IMR-90 (cell line): ENCODE data around the gene CXCL9. TPM values are rescaled to one million over a fixed set of nuclear protein-coding genes. Genes with fewer than 3 reads are reported as not detected.
"Not testable (repeated sequence)": the region's sequence is repeated elsewhere in the genome, so short reads cannot be mapped to it uniquely, and the experiment has no call there.

Experiments used
- ATAC-seq: fragments of 200-7000 bp; cut with Tn5 transposase; 2 replicates; pipeline ENCODE4 v1.9.1; 2020; ENCODE audit warnings: low read depth, mild to moderate bottlenecking, moderate library complexity
- BruUV-seq: library from RNA; stranded (reverse); fragments of 400-500 nt; replicated peaks from 2 replicates; lab custom pipeline; 2021; lab: Mats Ljungman, UMichigan
- CTCF ChIA-PET: fragments of 300-600 bp; formaldehyde crosslinking; extraction: SDS; loops from one replicate; lab custom pipeline; 2021; ENCODE audit warnings: antibody characterized with exemption; lab: Yijun Ruan, JAX
- POLR2A ChIA-PET: fragments of 300-600 bp; sonication (Branson Sonifier 250); formaldehyde crosslinking; loops from one replicate; lab custom pipeline; 2022; ENCODE audit warnings: antibody characterized with exemption; ENCODE audit not compliant: unreplicated experiment; lab: Charles Lee
- DNase-seq: peaks from one replicate; pipeline ENCODE4 v3.0.0; 2013
- H2AFZ ChIP-seq: replicated peaks from 2 replicates; pipeline ENCODE3; 2013; ENCODE audit warnings: low read length, mild to moderate bottlenecking; ENCODE audit not compliant: poor library complexity
- H2AK5ac ChIP-seq: 2 replicates; pipeline ENCODE4 v1.6.1; 2013; ENCODE audit warnings: low read depth, low read length, inconsistent platforms
- H2AK9ac ChIP-seq: replicated peaks from 2 replicates; pipeline ENCODE3; 2013; ENCODE audit warnings: mild to moderate bottlenecking, low read depth, low read length, moderate library complexity; ENCODE audit not compliant: poor library complexity
- H2BK120ac ChIP-seq: 2 replicates; pipeline ENCODE4 v1.6.1; 2013; ENCODE audit warnings: low read depth, low read length, inconsistent platforms
- H2BK15ac ChIP-seq: 3 replicates; pipeline ENCODE4 v1.6.1; 2013; ENCODE audit warnings: low read depth, low read length, inconsistent platforms
- H2BK20ac ChIP-seq: 2 replicates; pipeline ENCODE4 v1.6.1; 2013; ENCODE audit warnings: low read depth, mild to moderate bottlenecking, inconsistent platforms, low read length, moderate library complexity
- H2BK5ac ChIP-seq: 2 replicates; pipeline ENCODE4 v1.6.1; 2013; ENCODE audit warnings: mild to moderate bottlenecking, low read depth, low read length, inconsistent platforms; ENCODE audit not compliant: poor library complexity, severe bottlenecking
- H3K14ac ChIP-seq: replicated peaks from 2 replicates; pipeline ENCODE4 v1.6.1; 2013; ENCODE audit warnings: low read depth, low read length, inconsistent platforms
- H3K18ac ChIP-seq: 2 replicates; pipeline ENCODE4 v1.6.1; 2013; ENCODE audit warnings: low read depth, low read length, control low read depth
- H3K23ac ChIP-seq: 2 replicates; pipeline ENCODE4 v1.6.1; 2013; ENCODE audit warnings: low read depth, low read length, inconsistent platforms
- H3K27ac ChIP-seq: 2 replicates; pipeline ENCODE4 v1.5.1; 2013; ENCODE audit warnings: mild to moderate bottlenecking, control low read depth, low read length; ENCODE audit not compliant: insufficient read depth
- H3K27me3 ChIP-seq: 2 replicates; pipeline ENCODE4 v1.6.1; 2013; ENCODE audit warnings: low read length; ENCODE audit not compliant: control insufficient read depth, insufficient read depth
- H3K36me3 ChIP-seq: 2 replicates; pipeline ENCODE4 v1.6.1; 2013; ENCODE audit warnings: low read length, mixed read lengths; ENCODE audit not compliant: control insufficient read depth, insufficient read depth
- H3K4ac ChIP-seq: 2 replicates; pipeline ENCODE4 v1.6.1; 2013; ENCODE audit warnings: low read depth, low read length, inconsistent platforms
- H3K4me1 ChIP-seq: 2 replicates; pipeline ENCODE4 v1.6.1; 2013; ENCODE audit warnings: low read length, mixed read lengths; ENCODE audit not compliant: control insufficient read depth, insufficient read depth
- H3K4me2 ChIP-seq: 2 replicates; pipeline ENCODE4 v1.6.1; 2013; ENCODE audit warnings: low read depth, mild to moderate bottlenecking, control low read depth, low read length, moderate library complexity
- H3K4me3 ChIP-seq: 2 replicates; pipeline ENCODE4 v1.5.1; 2013; ENCODE audit warnings: low read depth, mild to moderate bottlenecking, control low read depth, low read length, moderate library complexity; ENCODE audit not compliant: insufficient read depth
- H3K56ac ChIP-seq: 2 replicates; pipeline ENCODE4 v1.6.1; 2013; ENCODE audit warnings: low read length, inconsistent platforms; ENCODE audit not compliant: insufficient read depth; ENCODE audit errors: extremely low read depth
- H3K79me1 ChIP-seq, 2 experiments: 2 replicates each; pipeline ENCODE4 v1.6.1; 2013; ENCODE audit warnings: low read length in 2 of 2, inconsistent platforms in 1 of 2, low read depth in 1 of 2
- H3K9ac ChIP-seq: 2 replicates; pipeline ENCODE4 v1.6.1; 2013; ENCODE audit warnings: low read depth, low read length, control low read depth
- H3K9me1 ChIP-seq: 2 replicates; pipeline ENCODE4 v1.6.1; 2013; ENCODE audit warnings: low read length, inconsistent platforms; ENCODE audit not compliant: insufficient read depth
- H3K9me3 ChIP-seq: 2 replicates; pipeline ENCODE4 v1.6.1; 2013; ENCODE audit warnings: low read length; ENCODE audit not compliant: control insufficient read depth, insufficient read depth
- H4K20me1 ChIP-seq: 2 replicates; pipeline ENCODE4 v1.6.1; 2013; ENCODE audit warnings: low read length, inconsistent platforms; ENCODE audit not compliant: insufficient read depth
- H4K5ac ChIP-seq: 2 replicates; pipeline ENCODE4 v1.6.1; 2013; ENCODE audit warnings: mild to moderate bottlenecking, low read depth, low read length, control low read depth
- H4K8ac ChIP-seq, 2 experiments: 2 replicates each; pipeline ENCODE4 v1.6.1; 2013; ENCODE audit warnings: low read depth in 2 of 2, low read length in 2 of 2, control low read depth in 1 of 2, inconsistent platforms in 1 of 2
- H4K91ac ChIP-seq: 2 replicates; pipeline ENCODE4 v1.6.1; 2013; ENCODE audit warnings: low read depth, low read length, inconsistent platforms; ENCODE audit not compliant: insufficient read depth
- WGBS, 2 experiments: methylation state at CpG; one replicate each; pipeline versions ENCODE4 v1.1.5 to v1.1.7; 2013; ENCODE audit warnings: missing lambda C conversion rate in 2 of 2; ENCODE audit not compliant: insufficient read length in 1 of 2; ENCODE audit errors: extremely low coverage in 2 of 2; 5-methylcytosine and 5-hydroxymethylcytosine counted together
- dilution Hi-C: fragments of 300-500 bp; cut with HindIII; formaldehyde crosslinking; loops from one replicate; pipeline ENCODE4 v1.14.3; 2018; ENCODE audit warnings: low sequenced_read_pairs; ENCODE audit not compliant: unreplicated experiment
- in situ Hi-C: fragments of 300-500 bp; cut with MboI; formaldehyde crosslinking; loops from 3 replicates; pipeline ENCODE4 v1.14.3; 2019; ENCODE audit warnings: low sequenced_read_pairs, inconsistent platforms, mixed read lengths
- intact Hi-C: fragments of 100-400 bp; cut with micrococcal nuclease; formaldehyde crosslinking; loops from 2 replicates; pipeline ENCODE4 v1.10.0; 2022
- polyA plus RNA-seq, 3 experiments: library from polyadenylated mRNA; depleted of rRNA; stranded (reverse); fragments of >200 nt; gene quantifications; 2 replicates each; pipeline ENCODE4 v1.2.3, GENCODE V29; 2012; ENCODE audit warnings: low replicate concordance in 1 of 3
- total RNA-seq: library from RNA; depleted of rRNA; stranded (reverse); fragments of >200 nt; gene quantifications from 2 replicates; pipeline ENCODE4 v1.2.3, GENCODE V29; 2012

The CXCL9 gene
- total and polyA plus RNA-seq, 2 of the 4 experiments (the other 2 are of a cell fraction), result not detected

DNA sequence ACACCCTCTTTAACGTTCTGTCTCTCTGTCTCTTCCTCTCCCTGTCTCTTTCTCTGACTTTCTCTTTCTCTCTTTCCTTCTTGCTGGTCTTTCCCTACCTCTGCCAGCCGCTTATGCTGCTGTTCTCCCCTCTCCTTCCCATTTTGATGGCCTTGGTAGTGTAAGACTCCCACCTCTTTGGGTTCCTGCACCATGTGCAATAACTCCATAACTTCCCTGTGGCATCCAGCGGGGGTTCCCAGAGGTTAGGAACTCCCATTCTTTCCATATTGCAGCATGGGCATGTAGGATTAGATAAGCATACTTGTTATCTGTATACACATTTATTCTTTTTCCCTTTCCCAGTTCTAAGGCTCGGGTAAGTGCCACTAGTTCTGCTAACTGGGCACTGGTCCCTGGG, 37.4 kb upstream of the CXCL9 start:
- H2AFZ ChIP-seq, DNase-seq, H4K20me1 ChIP-seq, intact Hi-C loops, H3K56ac ChIP-seq, H2BK20ac ChIP-seq, H2AK9ac ChIP-seq, H2AK5ac ChIP-seq, H3K18ac ChIP-seq, H4K5ac ChIP-seq, H3K4me3 ChIP-seq, H3K36me3 ChIP-seq, H3K27ac ChIP-seq, H3K9me3 ChIP-seq, dilution Hi-C loops, BruUV-seq, POLR2A ChIA-PET, H3K4ac ChIP-seq, H4K91ac ChIP-seq, H3K9ac ChIP-seq, H3K79me1 ChIP-seq, H3K9me1 ChIP-seq, H3K4me2 ChIP-seq, H3K23ac ChIP-seq, H2BK120ac ChIP-seq, CTCF ChIA-PET, H3K4me1 ChIP-seq, H4K8ac ChIP-seq, H2BK15ac ChIP-seq, H3K27me3 ChIP-seq, in situ Hi-C loops, H3K14ac ChIP-seq, H2BK5ac ChIP-seq, ATAC-seq: not testable (repeated sequence)
- no CpG with 5 or more reads among the region's 4 CpGs for WGBS, 2 experiments

GRCh38 chr4:76043306-76043705, 36.0 kb upstream of the CXCL9 start:
- H4K5ac ChIP-seq, H3K23ac ChIP-seq, H3K9me1 ChIP-seq, dilution Hi-C loops, CTCF ChIA-PET, in situ Hi-C loops, ATAC-seq, H3K9ac ChIP-seq, POLR2A ChIA-PET, H3K4me3 ChIP-seq, H3K79me1 ChIP-seq, H4K91ac ChIP-seq, DNase-seq, H2BK5ac ChIP-seq, H4K8ac ChIP-seq, BruUV-seq, H3K9me3 ChIP-seq, H3K36me3 ChIP-seq, H3K4me2 ChIP-seq, H2BK120ac ChIP-seq, H3K4me1 ChIP-seq, H3K14ac ChIP-seq, H2AFZ ChIP-seq, H4K20me1 ChIP-seq, H3K27ac ChIP-seq, H2BK20ac ChIP-seq, H3K4ac ChIP-seq, H3K27me3 ChIP-seq, H3K56ac ChIP-seq, H2AK5ac ChIP-seq, H2AK9ac ChIP-seq, H2BK15ac ChIP-seq, H3K18ac ChIP-seq, intact Hi-C loops: not testable (repeated sequence)
- WGBS, 2 experiments, result 87% methylated on average over 11 of the region's 18 CpGs; no CpG with 5 or more reads in 1 of the 2 experiments
